Body of pancreas (tissue), 4 donors: ENCODE measurements around the gene ADAMTS7. TPM values are rescaled to one million over a fixed set of nuclear protein-coding genes. Genes with fewer than 3 reads are reported as not detected.
A peak's percentile ranks its signal among the peaks of the same experiment; 100 is the strongest.
"Not testable (repeated sequence)": the region's sequence is repeated elsewhere in the genome, so short reads cannot be mapped to it uniquely, and the experiment has no call there.

Experiments used
- ATAC-seq: fragments of 150-250 bp; one replicate; pipeline ENCODE4 v1.9.1; 2016
- DNase-seq, 4 donors: peaks; one replicate each; pipeline ENCODE4 v3.0.0-alpha.2; 2019
- H3K27ac ChIP-seq, 4 donors: fragments of 200-600 bp; sonication (generic); 1 replicate in 3 of 4; 2 replicates in 1 of 4; pipeline versions ENCODE4 v1.5.1 to v1.6.1; 2016 to 2019; ENCODE audit warnings: mild to moderate bottlenecking in 1 of 4, mixed read lengths in 1 of 4, moderate library complexity in 1 of 4
- H3K27me3 ChIP-seq, 2 donors: fragments of 200-600 bp; sonication (generic); one replicate each; pipeline ENCODE4 v1.6.0; 2016; ENCODE audit warnings: mild to moderate bottlenecking in 1 of 2
- H3K36me3 ChIP-seq, 2 donors: fragments of 200-600 bp; sonication (generic); replicated peaks in 1 of 2; 2 replicates each; pipeline ENCODE4 v1.5.1; 2016; ENCODE audit warnings: low read depth in 2 of 2; ENCODE audit not compliant: insufficient read depth in 1 of 2
- H3K4me1 ChIP-seq: fragments of 200-600 bp; sonication (generic); one replicate; pipeline ENCODE4 v1.6.0; 2016
- H3K4me3 ChIP-seq, 2 donors: fragments of 200-600 bp; sonication (generic); 1 replicate in 1 of 2; 2 replicates in 1 of 2; pipeline ENCODE4 v1.5.1; 2016 to 2019
- H3K9me3 ChIP-seq, 3 donors: fragments of 200-600 bp; sonication (generic); 1 replicate in 2 of 3; 2 replicates in 1 of 3; pipeline ENCODE4 v1.5.1; 2016
- POLR2A ChIP-seq, 3 donors: fragments of 450-650 bp; IDR thresholded peaks; one replicate each; pipeline ENCODE4 v1.6.1; 2016; ENCODE audit warnings: antibody characterized with exemption in 3 of 3, mild to moderate bottlenecking in 2 of 3
- WGBS, 2 donors: methylation state at CpG; one replicate each; pipeline ENCODE4 v1.1.5; 2017; 5-methylcytosine and 5-hydroxymethylcytosine counted together
- intact Hi-C: fragments of 100-400 bp; cut with DNase I; formaldehyde crosslinking; loops from one replicate; pipeline ENCODE4 v1.15.1; 2023
- total RNA-seq, 2 donors: library from RNA; depleted of rRNA; stranded (reverse); fragments of >200 nt; gene quantifications; one replicate each; pipeline ENCODE4 v1.1.0, GENCODE V29; 2016
- TF ChIP-seq, protein P1 (sequence below), 7 experiments: fragments of 450-650 bp in 4 of 7; fragments of 200-600 bp in 3 of 7; sonication (generic) in 3 of 7; IDR thresholded peaks; one replicate each; pipeline ENCODE4 v1.5.1; 2016 to 2019; ENCODE audit warnings: antibody characterized with exemption in 7 of 7

ADAMTS7 gene
- total RNA-seq, 2 donors from 2014 or later, result 0.33 to 2.1 TPM

DNA sequence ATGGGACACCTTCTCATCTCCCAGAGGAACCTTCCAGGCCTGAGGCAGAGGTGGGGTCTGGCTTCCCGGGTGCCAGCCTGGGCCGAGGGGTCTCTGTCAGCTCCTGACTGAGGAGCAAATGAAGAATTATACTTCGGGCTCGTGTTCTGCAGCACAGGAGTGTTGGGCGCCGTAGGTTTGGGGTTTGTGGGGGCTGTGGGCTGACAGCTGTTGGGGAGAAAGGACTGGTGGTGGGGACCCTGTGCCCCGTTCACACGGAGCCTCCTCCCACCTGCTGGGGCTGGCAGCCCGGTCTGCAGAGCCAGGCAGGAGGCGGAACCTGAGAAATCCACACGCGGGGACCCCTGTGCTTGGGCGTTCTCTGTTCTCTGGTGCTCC, 59.7 kb downstream of the ADAMTS7 start:
- no peak overlapping the region for H3K27ac ChIP-seq
- TF ChIP-seq, protein P1, sequence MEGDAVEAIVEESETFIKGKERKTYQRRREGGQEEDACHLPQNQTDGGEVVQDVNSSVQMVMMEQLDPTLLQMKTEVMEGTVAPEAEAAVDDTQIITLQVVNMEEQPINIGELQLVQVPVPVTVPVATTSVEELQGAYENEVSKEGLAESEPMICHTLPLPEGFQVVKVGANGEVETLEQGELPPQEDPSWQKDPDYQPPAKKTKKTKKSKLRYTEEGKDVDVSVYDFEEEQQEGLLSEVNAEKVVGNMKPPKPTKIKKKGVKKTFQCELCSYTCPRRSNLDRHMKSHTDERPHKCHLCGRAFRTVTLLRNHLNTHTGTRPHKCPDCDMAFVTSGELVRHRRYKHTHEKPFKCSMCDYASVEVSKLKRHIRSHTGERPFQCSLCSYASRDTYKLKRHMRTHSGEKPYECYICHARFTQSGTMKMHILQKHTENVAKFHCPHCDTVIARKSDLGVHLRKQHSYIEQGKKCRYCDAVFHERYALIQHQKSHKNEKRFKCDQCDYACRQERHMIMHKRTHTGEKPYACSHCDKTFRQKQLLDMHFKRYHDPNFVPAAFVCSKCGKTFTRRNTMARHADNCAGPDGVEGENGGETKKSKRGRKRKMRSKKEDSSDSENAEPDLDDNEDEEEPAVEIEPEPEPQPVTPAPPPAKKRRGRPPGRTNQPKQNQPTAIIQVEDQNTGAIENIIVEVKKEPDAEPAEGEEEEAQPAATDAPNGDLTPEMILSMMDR (IDR thresholded peaks at IDR 0.05), result no peak
- TF ChIP-seq POLR2A (IDR thresholded peaks at IDR 0.05), result no peak
- no peaks in the 10 kb centered on the region for H3K27me3 ChIP-seq
- WGBS, 2 donors, result 10 to 57% methylated on average over 4 to 13 of the region's 13 CpGs
- H3K4me1 ChIP-seq, result peaks cover 19% of the 10 kb centered on the region
- H3K36me3 ChIP-seq, result no peaks in the 10 kb centered on the region
- no peaks in the 10 kb centered on the region for H3K9me3 ChIP-seq
- intact Hi-C loops, result no loop called here
- ATAC-seq (no peak), DNase-seq (no peak)
- no peak overlapping the region for H3K4me3 ChIP-seq

DNA sequence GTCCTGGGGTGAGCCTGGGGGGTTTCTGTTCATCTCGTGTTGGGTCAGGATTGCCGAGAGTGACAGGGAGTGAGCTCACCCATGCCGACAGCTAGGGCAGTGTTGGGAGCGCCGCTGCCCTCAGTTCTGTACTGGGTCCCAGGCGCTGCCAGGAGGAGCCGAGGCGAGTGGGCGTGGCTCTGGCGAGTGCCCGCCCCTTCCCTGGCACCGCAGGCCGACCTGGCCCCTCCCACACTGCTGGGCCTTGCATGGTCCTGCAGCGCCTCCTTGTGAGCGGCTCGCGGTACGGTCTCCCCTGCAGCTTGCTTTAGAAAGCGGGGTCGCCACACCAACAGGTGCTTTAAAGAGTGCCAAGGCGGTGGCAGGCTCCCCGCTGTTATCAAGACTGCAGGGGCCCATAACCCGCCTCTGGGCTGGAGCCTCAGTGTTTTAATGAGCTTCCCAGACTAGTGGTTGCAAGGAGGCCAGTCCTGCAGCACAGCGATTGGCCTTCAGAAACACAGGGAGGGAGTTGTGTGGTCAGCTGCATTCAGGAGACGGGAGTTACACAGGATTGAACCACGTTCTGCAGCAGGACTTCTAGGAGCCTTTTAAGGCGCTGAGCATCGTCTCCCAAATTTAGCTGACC, 60.2 kb downstream of the ADAMTS7 start:
- H3K36me3 ChIP-seq, H3K9me3 ChIP-seq, H3K27me3 ChIP-seq, intact Hi-C loops, H3K4me3 ChIP-seq: not testable (repeated sequence)
- peak overlapping the region in 3 of 4 donors; percentile 32 to 50 (median 39) for H3K27ac ChIP-seq
- TF ChIP-seq, protein P1 (IDR thresholded peaks at IDR 0.05), result peak in 5 of 7 experiments; percentile 37 to 98 (median 77)
- DNase-seq (peak; percentile 95 to 98 (median 96)), ATAC-seq (peak; percentile 97)
- H3K4me1 ChIP-seq, result peaks cover 19% of the 10 kb centered on the region
- WGBS, 2 donors, result 0 to 4% methylated on average over 3 to 25 of the region's 28 CpGs

DNA sequence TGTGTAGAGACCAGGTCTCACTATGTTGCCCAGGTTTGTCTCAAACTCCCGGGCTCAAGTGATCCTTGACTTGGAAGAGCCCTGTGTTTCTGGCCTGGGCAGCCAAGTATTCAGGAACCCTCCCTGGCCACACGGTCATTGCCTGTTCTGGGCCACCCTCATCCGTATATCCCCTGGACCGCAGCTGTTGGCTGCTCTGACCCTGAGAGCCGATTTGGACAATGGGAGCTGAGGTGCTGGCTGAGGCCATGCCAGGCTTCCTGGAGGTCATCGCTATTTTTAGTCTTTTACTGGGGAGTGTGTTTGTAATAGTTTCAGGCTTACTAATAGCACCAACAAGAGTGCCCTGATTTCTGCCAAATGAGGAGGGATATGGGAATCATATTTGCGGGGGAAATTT, 60.7 kb downstream of the ADAMTS7 start:
- H3K27ac ChIP-seq, result peak overlapping the region in 3 of 4 donors; percentile 32 to 50 (median 39)
- WGBS, 2 donors, result 0 to 13% methylated on average over 6 to 7 of the region's 7 CpGs
- TF ChIP-seq POLR2A (IDR thresholded peaks at IDR 0.05), result no peak
- TF ChIP-seq, protein P1 (IDR thresholded peaks at IDR 0.05), result no peak
- peaks cover 19% of the 10 kb centered on the region for H3K4me1 ChIP-seq
- no peaks in the 10 kb centered on the region for H3K9me3 ChIP-seq
- intact Hi-C loops, result no loop called here
- ATAC-seq, result peak; percentile 67
- DNase-seq, result peak in 3 of 4 donors; percentile 26 to 57 (median 38)
- H3K4me3 ChIP-seq, result no peak overlapping the region
- H3K27me3 ChIP-seq, result no peaks in the 10 kb centered on the region
- H3K36me3 ChIP-seq, result no peaks in the 10 kb centered on the region

DNA sequence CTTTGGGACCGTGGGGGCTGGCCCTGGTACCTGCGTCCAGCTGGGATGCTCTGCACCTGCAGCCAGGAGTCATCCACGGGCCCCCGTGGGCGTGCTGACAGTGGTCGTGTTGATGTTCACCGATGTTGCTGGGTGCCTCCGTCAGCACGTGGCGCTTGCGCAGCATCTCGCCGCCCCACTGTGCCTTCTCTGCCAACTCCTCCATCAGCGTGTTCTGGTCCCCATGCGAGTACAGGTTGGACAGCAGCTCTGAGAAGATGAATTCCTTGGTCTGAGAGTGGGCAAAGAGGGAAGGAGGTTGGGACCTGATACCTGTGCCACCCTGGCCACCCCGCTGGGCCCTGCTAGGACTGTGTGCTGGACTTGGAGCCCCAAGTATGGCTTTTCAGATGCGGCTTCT, 61.4 kb downstream of the ADAMTS7 start:
- WGBS, 2 donors, result 81 to 98% methylated on average over 8 to 17 of the region's 17 CpGs
- Histone ChIP-seq H3K4me1 (peaks cover 17% of the 10 kb centered on the region), H3K27me3 (no peaks in the 10 kb centered on the region), H3K4me3 (no peak overlapping the region), H3K27ac (no peak overlapping the region), H3K36me3 (no peaks in the 10 kb centered on the region), H3K9me3 (no peaks in the 10 kb centered on the region)
- no peak for TF ChIP-seq POLR2A (IDR thresholded peaks at IDR 0.05)
- TF ChIP-seq, protein P1 (IDR thresholded peaks at IDR 0.05), result no peak
- intact Hi-C loops, result no loop called here
- ATAC-seq (no peak), DNase-seq (no peak)

DNA sequence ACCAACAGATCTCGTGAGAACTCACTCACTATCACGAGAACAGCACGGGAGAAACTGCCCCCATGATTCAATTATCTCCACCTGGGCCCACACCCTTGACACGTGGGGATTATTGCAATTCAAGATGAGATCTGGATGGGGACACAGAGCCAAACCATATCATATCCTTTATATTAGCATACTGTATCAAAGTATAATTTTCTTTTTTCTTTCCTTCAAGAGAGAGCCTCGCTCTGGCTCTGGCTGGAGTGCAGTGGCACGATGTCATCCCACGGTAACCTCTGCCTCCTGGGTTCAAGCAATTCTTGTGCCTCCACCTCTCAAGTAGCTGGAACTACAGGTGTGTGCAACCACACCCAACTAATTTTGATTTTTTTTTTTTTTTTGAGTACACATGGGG, 63.4 kb downstream of the ADAMTS7 start:
- ATAC-seq, H3K4me3 ChIP-seq, DNase-seq, intact Hi-C loops, H3K27me3 ChIP-seq, H3K27ac ChIP-seq, H3K36me3 ChIP-seq, H3K9me3 ChIP-seq: not testable (repeated sequence)
- 74 to 81% methylated on average over 7 of the region's 7 CpGs for WGBS, 2 donors
- H3K4me1 ChIP-seq, result peaks cover 12% of the 10 kb centered on the region

DNA sequence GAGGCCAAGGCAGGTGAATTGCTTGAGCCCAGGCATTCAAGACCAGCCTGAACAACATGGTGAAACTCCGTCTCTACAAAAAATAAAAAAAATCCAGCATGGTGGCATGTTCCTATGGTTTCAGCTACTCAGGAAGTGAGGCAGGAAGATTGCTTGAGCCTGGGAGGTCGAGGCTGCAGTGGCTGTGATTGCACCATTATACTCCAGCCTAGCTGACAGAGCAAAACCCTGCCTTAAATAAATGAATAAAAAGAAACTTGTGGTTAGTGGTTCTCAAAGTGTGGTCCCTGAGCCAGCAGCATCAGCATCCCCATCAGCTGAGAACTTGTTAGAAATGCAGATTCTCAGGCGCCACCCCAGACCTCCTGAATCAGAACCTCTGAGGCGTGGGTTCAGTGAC, 69.6 kb downstream of the ADAMTS7 start:
- H3K4me1 ChIP-seq, H3K36me3 ChIP-seq, intact Hi-C loops, H3K27me3 ChIP-seq, H3K27ac ChIP-seq, H3K9me3 ChIP-seq, H3K4me3 ChIP-seq, ATAC-seq, DNase-seq: not testable (repeated sequence)
- WGBS, 2 donors, result 80 to 81% methylated on average over 2 of the region's 4 CpGs
